ENCODE data around the gene ZMYND8. TPM values are rescaled to one million over a fixed set of nuclear protein-coding genes. Genes with fewer than 3 reads are reported as not detected.

ZMYND8 gene
- total and polyA plus RNA-seq, 2 donors (not counting 3 experiments of a cell fraction or from before 2014, with no cell fraction given) = 30.6 to 75.2 TPM

- DNase-seq (ENCODE audit: low read depth, low spot score) (no peak), FAIRE-seq (no peak)
- H3K9ac ChIP-seq (replicated peaks; ENCODE audit: extremely low read depth, insufficient read depth, low read length) = no peak overlapping the region
- ChIA-PET CTCF (interaction anchor here (5.6 kb wide), 1 partner anchor 117 kb away, joined by 37 read pairs; no protein-coding TSS in a partner anchor), POLR2A (no interaction called here)
- dilution Hi-C loops (cut with MboI; ENCODE audit: extremely low pct_ligation_motif_present, low sequenced_read_pairs) (no loop called here), intact Hi-C loops (cut with micrococcal nuclease) (no loop called here)
- H3K4me3 ChIP-seq (replicated peaks in 1 of 3; ENCODE audit: insufficient read depth in 1 of 3, low read depth in 1 of 3, low read length in 3 of 3) = no peak overlapping the region
- H3K4me2 ChIP-seq (ENCODE audit: insufficient read depth, low read length) = no peak overlapping the region
- peaks cover 19 to 46% of the 10 kb centered on the region in 2 experiments for H3K36me3 ChIP-seq (ENCODE audit: control insufficient read depth in 2 of 2, extremely low read depth in 1 of 2, insufficient read depth in 2 of 2, low read length in 2 of 2)
- H3K9me1 ChIP-seq (replicated peaks; ENCODE audit: control insufficient read depth, extremely low read depth, insufficient read depth, low read length) = no peaks in the 10 kb centered on the region
- H3K79me2 ChIP-seq (ENCODE audit: control insufficient read depth, insufficient read depth, low read length) = peaks cover 42% of the 10 kb centered on the region
- H3K27ac ChIP-seq (ENCODE audit: insufficient read depth, low read depth, low read length) = no peak overlapping the region
- TF ChIP-seq EZH2 (IDR thresholded peaks at IDR 0.05; ENCODE audit: borderline replicate concordance, low read depth, low read length, severe bottlenecking) (no peak), MAX (IDR thresholded peaks at IDR 0.05; ENCODE audit: insufficient read depth, insufficient read length) (no peak), GATA2 (IDR thresholded peaks at IDR 0.05; ENCODE audit: insufficient read depth, insufficient read length, low read depth, low read length) (no peak), POLR2A (IDR thresholded peaks at IDR 0.05; ENCODE audit: low read depth, low read length) (no peak), POLR2AphosphoS5 (IDR thresholded peaks at IDR 0.05; ENCODE audit: insufficient read depth, low read depth, low read length) (no peak), JUN (IDR thresholded peaks at IDR 0.05; ENCODE audit: borderline replicate concordance, insufficient read depth, insufficient read length, low read depth) (no peak), FOS (IDR thresholded peaks at IDR 0.05; ENCODE audit: borderline replicate concordance, insufficient read depth, low read length) (no peak), MYC (IDR thresholded peaks at IDR 0.05; ENCODE audit: low read depth, low read length) (no peak)
- TF ChIP-seq, protein P1, sequence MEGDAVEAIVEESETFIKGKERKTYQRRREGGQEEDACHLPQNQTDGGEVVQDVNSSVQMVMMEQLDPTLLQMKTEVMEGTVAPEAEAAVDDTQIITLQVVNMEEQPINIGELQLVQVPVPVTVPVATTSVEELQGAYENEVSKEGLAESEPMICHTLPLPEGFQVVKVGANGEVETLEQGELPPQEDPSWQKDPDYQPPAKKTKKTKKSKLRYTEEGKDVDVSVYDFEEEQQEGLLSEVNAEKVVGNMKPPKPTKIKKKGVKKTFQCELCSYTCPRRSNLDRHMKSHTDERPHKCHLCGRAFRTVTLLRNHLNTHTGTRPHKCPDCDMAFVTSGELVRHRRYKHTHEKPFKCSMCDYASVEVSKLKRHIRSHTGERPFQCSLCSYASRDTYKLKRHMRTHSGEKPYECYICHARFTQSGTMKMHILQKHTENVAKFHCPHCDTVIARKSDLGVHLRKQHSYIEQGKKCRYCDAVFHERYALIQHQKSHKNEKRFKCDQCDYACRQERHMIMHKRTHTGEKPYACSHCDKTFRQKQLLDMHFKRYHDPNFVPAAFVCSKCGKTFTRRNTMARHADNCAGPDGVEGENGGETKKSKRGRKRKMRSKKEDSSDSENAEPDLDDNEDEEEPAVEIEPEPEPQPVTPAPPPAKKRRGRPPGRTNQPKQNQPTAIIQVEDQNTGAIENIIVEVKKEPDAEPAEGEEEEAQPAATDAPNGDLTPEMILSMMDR (IDR thresholded peaks at IDR 0.05; ENCODE audit: extremely low read depth in 1 of 2, insufficient read depth in 1 of 2, low read depth in 1 of 2, low read length in 2 of 2) = no peak
- no peaks in the 10 kb centered on the region for H3K27me3 ChIP-seq (ENCODE audit: control insufficient read depth in 2 of 2, insufficient read depth in 2 of 2, low read length in 2 of 2)
- no TSS peak for BruUV-seq (replicated peaks)
- no peaks in the 10 kb centered on the region for H4K20me1 ChIP-seq (replicated peaks; ENCODE audit: control insufficient read depth, extremely low read depth, insufficient read depth, low read length)
- no peak overlapping the region for H2AFZ ChIP-seq (ENCODE audit: low read depth, low read length)
- H3K9me3 ChIP-seq (replicated peaks; ENCODE audit: control insufficient read depth, insufficient read depth, low read length) = no peaks in the 10 kb centered on the region
- H3K4me1 ChIP-seq (ENCODE audit: control insufficient read depth, extremely low read depth, insufficient read depth, low read length) = no peaks in the 10 kb centered on the region
Observed at GRCh38 chr20:47265984-47266383, 90.5 kb downstream of the ZMYND8 start.

Data from endothelial cell of umbilical vein (primary cell).